ENCODE results near the gene ALDH3A1. TPM values are rescaled to one million over a fixed set of nuclear protein-coding genes. Genes with fewer than 3 reads are reported as not detected.
A peak's percentile ranks its signal among the peaks of the same experiment; 100 is the strongest.

The ALDH3A1 gene
- total RNA-seq, 5 donors from 2014 or later (not counting 1 experiment from before 2014, with no cell fraction given) = not detected

GRCh38 chr17:19743101-19744100 lies 4.7 kb downstream of the ALDH3A1 start:
- no peaks in the 10 kb centered on the region for H3K36me3 ChIP-seq (ENCODE audit: control insufficient read depth in 2 of 2, extremely low read depth in 1 of 2, insufficient read depth in 1 of 2, low read length in 1 of 2)
- 96% methylated on average over 20 of the region's 34 CpGs for WGBS (ENCODE audit: insufficient coverage)
- no peaks in the 10 kb centered on the region for H3K9me3 Mint-ChIP-seq
- H3K4me1 Mint-ChIP-seq = peaks cover 0 to 7% (median 4%) of the 10 kb centered on the region in 3 donors
- H3K9me3 ChIP-seq = no peaks in the 10 kb centered on the region
- H3K4me3 ChIP-seq (ENCODE audit: control insufficient read depth in 1 of 2, extremely low read depth in 1 of 2, low read length in 1 of 2) = no peak overlapping the region
- ATAC-seq (replicated peaks in 1 of 4) (no peak), DNase-seq (no peak)
- H3K4me1 ChIP-seq (ENCODE audit: control insufficient read depth in 1 of 2, extremely low read depth in 1 of 2, insufficient read depth in 2 of 2, low read length in 2 of 2) = peaks cover 0 to 11% of the 10 kb centered on the region in 2 experiments
- H3K27ac ChIP-seq (ENCODE audit: low read length) = no peak overlapping the region
- peaks cover 0 to 7% of the 10 kb centered on the region in 2 donors for H3K27me3 Mint-ChIP-seq
- H3K27me3 ChIP-seq (replicated peaks in 1 of 2; ENCODE audit: control insufficient read depth in 2 of 2, extremely low read depth in 1 of 2, insufficient read depth in 2 of 2, low read length in 1 of 2) = peaks cover 0 to 25% of the 10 kb centered on the region in 2 experiments
- POLR2A ChIA-PET = no interaction called here
- peak overlapping the region; percentile 29 to 78 (median 31) for H3K4me3 Mint-ChIP-seq
- H3K36me3 Mint-ChIP-seq = no peaks in the 10 kb centered on the region
- no peak overlapping the region for H3K27ac Mint-ChIP-seq
- CTCF ChIA-PET = interaction anchor here (0.5 to 1.5 kb wide), 2 partner anchors 13 to 120 kb away, joined by 3 read pairs; no protein-coding TSS in a partner anchor

DNA sequence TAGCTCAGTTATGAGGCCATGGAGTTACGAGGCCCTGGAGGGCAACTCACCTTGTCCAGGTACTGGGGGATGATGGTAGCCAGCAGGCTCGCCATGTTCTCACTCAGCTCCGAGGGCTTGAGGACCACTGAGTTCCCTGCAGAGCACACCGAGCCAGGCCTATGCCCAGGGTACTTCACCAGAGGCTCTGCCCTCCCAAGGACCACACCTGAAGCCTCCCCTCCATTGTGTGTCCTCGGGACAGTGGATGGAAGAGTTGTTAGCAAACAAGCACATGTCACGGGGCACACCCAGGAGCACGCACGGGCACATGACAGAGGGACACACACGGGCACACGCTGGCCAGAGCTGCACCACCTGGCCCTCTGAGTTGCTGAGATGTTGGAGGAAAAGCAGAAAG lies 5.6 kb downstream of the ALDH3A1 start:
- no peaks in the 10 kb centered on the region for H3K9me3 ChIP-seq
- Mint-ChIP-seq H3K27me3 (no peaks in the 10 kb centered on the region), H3K27ac (peak overlapping the region in 1 of 2 donors; percentile 4), H3K9me3 (no peaks in the 10 kb centered on the region), H3K4me3 (peak overlapping the region; percentile 13 to 78 (median 43)), H3K36me3 (no peaks in the 10 kb centered on the region), H3K4me1 (peaks cover 0 to 7% (median 4%) of the 10 kb centered on the region in 3 donors)
- ChIA-PET CTCF (interaction anchor here (0.5 to 1.5 kb wide), 3 partner anchors 11 to 121 kb away, joined by 3 read pairs; no protein-coding TSS in a partner anchor), POLR2A (no interaction called here)
- no peak overlapping the region for H3K4me3 ChIP-seq (ENCODE audit: control insufficient read depth in 1 of 2, extremely low read depth in 1 of 2, low read length in 1 of 2)
- peaks cover 0 to 11% of the 10 kb centered on the region in 2 experiments for H3K4me1 ChIP-seq (ENCODE audit: control insufficient read depth in 1 of 2, extremely low read depth in 1 of 2, insufficient read depth in 2 of 2, low read length in 2 of 2)
- 90% methylated on average over 8 of the region's 10 CpGs for WGBS (ENCODE audit: insufficient coverage)
- DNase-seq (no peak), ATAC-seq (replicated peaks in 1 of 4) (no peak)
- H3K27ac ChIP-seq (ENCODE audit: low read length) = no peak overlapping the region
- H3K36me3 ChIP-seq (ENCODE audit: control insufficient read depth in 2 of 2, extremely low read depth in 1 of 2, insufficient read depth in 1 of 2, low read length in 1 of 2) = no peaks in the 10 kb centered on the region
- H3K27me3 ChIP-seq (replicated peaks in 1 of 2; ENCODE audit: control insufficient read depth in 2 of 2, extremely low read depth in 1 of 2, insufficient read depth in 2 of 2, low read length in 1 of 2) = peaks cover 0 to 15% of the 10 kb centered on the region in 2 experiments

DNA sequence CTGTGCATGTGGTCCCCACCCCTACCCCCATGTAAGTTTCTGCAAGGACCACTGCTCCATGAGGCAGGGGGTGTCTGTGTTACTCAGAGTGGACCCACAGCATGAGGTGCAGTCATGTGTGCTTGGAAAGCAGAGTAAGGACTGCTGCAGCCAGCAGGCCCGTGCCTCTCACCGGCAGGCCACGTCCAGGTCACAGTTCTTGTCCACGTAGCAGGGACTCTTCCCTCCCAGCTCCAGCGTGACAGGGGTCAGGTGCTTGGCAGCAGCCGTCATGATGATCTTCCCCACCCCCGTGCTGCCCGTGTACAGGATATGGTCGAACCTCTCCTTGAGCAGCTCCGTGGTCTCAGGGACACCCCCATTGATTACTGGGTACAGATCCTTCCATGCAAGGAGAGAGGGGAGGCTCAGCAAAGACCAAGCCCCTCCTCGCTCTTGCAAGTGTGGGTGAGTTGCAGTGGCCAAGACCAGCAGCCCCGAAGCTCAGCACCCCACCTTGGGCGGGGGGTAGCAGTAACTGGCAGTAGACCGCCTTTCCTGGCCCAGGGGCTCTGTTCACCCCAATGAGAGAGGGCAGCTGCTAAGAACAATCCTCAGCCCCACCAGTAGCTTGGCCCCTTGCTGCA lies 6.2 kb downstream of the ALDH3A1 start:
- Mint-ChIP-seq H3K4me1 (peaks cover 0 to 7% (median 4%) of the 10 kb centered on the region in 3 donors), H3K4me3 (no peak overlapping the region), H3K36me3 (no peaks in the 10 kb centered on the region), H3K27me3 (no peaks in the 10 kb centered on the region), H3K9me3 (no peaks in the 10 kb centered on the region), H3K27ac (no peak overlapping the region)
- peaks cover 0 to 11% of the 10 kb centered on the region in 2 experiments for H3K4me1 ChIP-seq (ENCODE audit: control insufficient read depth in 1 of 2, extremely low read depth in 1 of 2, insufficient read depth in 2 of 2, low read length in 2 of 2)
- H3K27ac ChIP-seq (ENCODE audit: low read length) = no peak overlapping the region
- ChIA-PET CTCF (interaction anchor here (1.0 to 1.5 kb wide), 2 partner anchors 11 to 14 kb away, joined by 3 read pairs; no protein-coding TSS in a partner anchor), POLR2A (no interaction called here)
- H3K9me3 ChIP-seq = no peaks in the 10 kb centered on the region
- no peak overlapping the region for H3K4me3 ChIP-seq (ENCODE audit: control insufficient read depth in 1 of 2, extremely low read depth in 1 of 2, low read length in 1 of 2)
- peaks cover 0 to 10% of the 10 kb centered on the region in 2 experiments for H3K27me3 ChIP-seq (replicated peaks in 1 of 2; ENCODE audit: control insufficient read depth in 2 of 2, extremely low read depth in 1 of 2, insufficient read depth in 2 of 2, low read length in 1 of 2)
- ATAC-seq (replicated peaks in 1 of 4) (no peak), DNase-seq (no peak)
- H3K36me3 ChIP-seq (ENCODE audit: control insufficient read depth in 2 of 2, extremely low read depth in 1 of 2, insufficient read depth in 1 of 2, low read length in 1 of 2) = no peaks in the 10 kb centered on the region
- WGBS (ENCODE audit: insufficient coverage) = 90% methylated on average over 13 of the region's 14 CpGs

DNA sequence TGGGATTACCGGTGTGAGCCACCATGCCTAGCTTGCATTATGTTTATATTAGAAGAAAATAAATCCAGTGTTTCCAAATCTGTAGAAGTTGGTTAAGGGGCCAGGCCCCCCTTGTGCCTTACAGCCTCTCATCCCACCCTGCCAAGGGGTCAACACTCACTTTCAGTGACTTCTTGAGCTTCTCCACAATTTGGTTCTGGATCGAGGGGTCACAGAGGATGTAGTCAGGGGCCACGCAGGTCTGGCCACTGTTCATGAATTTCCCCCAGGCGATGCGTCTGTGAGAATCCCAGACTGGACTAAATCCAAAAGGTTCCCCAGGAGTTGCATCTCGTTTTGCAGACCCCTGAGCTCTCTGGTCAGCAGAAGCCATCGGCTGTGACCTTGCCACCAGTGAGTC lies 7.2 kb downstream of the ALDH3A1 start:
- Histone ChIP-seq H3K9me3 (no peaks in the 10 kb centered on the region), H3K4me3 (ENCODE audit: control insufficient read depth in 1 of 2, extremely low read depth in 1 of 2, low read length in 1 of 2) (no peak overlapping the region), H3K27ac (ENCODE audit: low read length) (no peak overlapping the region), H3K27me3 (replicated peaks in 1 of 2; ENCODE audit: control insufficient read depth in 2 of 2, extremely low read depth in 1 of 2, insufficient read depth in 2 of 2, low read length in 1 of 2) (peaks cover 0 to 8% of the 10 kb centered on the region in 2 experiments), H3K36me3 (ENCODE audit: control insufficient read depth in 2 of 2, extremely low read depth in 1 of 2, insufficient read depth in 1 of 2, low read length in 1 of 2) (no peaks in the 10 kb centered on the region), H3K4me1 (ENCODE audit: control insufficient read depth in 1 of 2, extremely low read depth in 1 of 2, insufficient read depth in 2 of 2, low read length in 2 of 2) (peaks cover 0 to 11% of the 10 kb centered on the region in 2 experiments)
- Mint-ChIP-seq H3K4me3 (no peak overlapping the region), H3K27me3 (no peaks in the 10 kb centered on the region), H3K4me1 (peaks cover 0 to 7% (median 4%) of the 10 kb centered on the region in 3 donors), H3K9me3 (no peaks in the 10 kb centered on the region), H3K27ac (no peak overlapping the region), H3K36me3 (no peaks in the 10 kb centered on the region)
- WGBS (ENCODE audit: insufficient coverage) = 79% methylated on average over 4 of the region's 7 CpGs
- DNase-seq (no peak), ATAC-seq (replicated peaks in 1 of 4) (no peak)
- CTCF ChIA-PET = interaction anchor here in 1 of 2 donors (1.1 kb wide), 1 partner anchor 26 kb away, joined by 3 read pairs; no protein-coding TSS in a partner anchor
- POLR2A ChIA-PET = no interaction called here

- peaks cover 0 to 3% (median 0%) of the 10 kb centered on the region in 3 donors for H3K4me1 Mint-ChIP-seq
- H3K4me3 ChIP-seq (ENCODE audit: control insufficient read depth in 1 of 2, extremely low read depth in 1 of 2, low read length in 1 of 2) = no peak overlapping the region
- ChIA-PET POLR2A (no interaction called here), CTCF (interaction anchor here in 1 of 2 donors (1.1 kb wide), 1 partner anchor 27 kb away, joined by 3 read pairs; no protein-coding TSS in a partner anchor)
- 87% methylated on average over 25 of the region's 26 CpGs for WGBS (ENCODE audit: insufficient coverage)
- H3K27me3 Mint-ChIP-seq = no peaks in the 10 kb centered on the region
- ATAC-seq (replicated peaks in 1 of 4) (no peak), DNase-seq (no peak)
- no peaks in the 10 kb centered on the region for H3K9me3 Mint-ChIP-seq
- peaks cover 0 to 2% of the 10 kb centered on the region in 2 experiments for H3K4me1 ChIP-seq (ENCODE audit: control insufficient read depth in 1 of 2, extremely low read depth in 1 of 2, insufficient read depth in 2 of 2, low read length in 2 of 2)
- H3K9me3 ChIP-seq = no peaks in the 10 kb centered on the region
- H3K36me3 ChIP-seq (ENCODE audit: control insufficient read depth in 2 of 2, extremely low read depth in 1 of 2, insufficient read depth in 1 of 2, low read length in 1 of 2) = no peaks in the 10 kb centered on the region
- no peaks in the 10 kb centered on the region for H3K27me3 ChIP-seq (replicated peaks in 1 of 2; ENCODE audit: control insufficient read depth in 2 of 2, extremely low read depth in 1 of 2, insufficient read depth in 2 of 2, low read length in 1 of 2)
- H3K36me3 Mint-ChIP-seq = no peaks in the 10 kb centered on the region
- H3K4me3 Mint-ChIP-seq = no peak overlapping the region
- no peak overlapping the region for H3K27ac Mint-ChIP-seq
- H3K27ac ChIP-seq (ENCODE audit: low read length) = no peak overlapping the region
These were observed 8.6 kb downstream of the ALDH3A1 start for GRCh38 chr17:19739241-19740201.
